HG03135 (cell line): Measurements from ENCODE around the gene FCAMR.

ENCODE experiments used
- ATAC-seq: cut with Tn5 transposase; IDR thresholded peaks from one replicate; pipeline ENCODE4 v1.9.1; 2021; ENCODE audit warnings: mild to moderate bottlenecking, moderate library complexity; ENCODE audit not compliant: unreplicated experiment

FCAMR gene

DNA sequence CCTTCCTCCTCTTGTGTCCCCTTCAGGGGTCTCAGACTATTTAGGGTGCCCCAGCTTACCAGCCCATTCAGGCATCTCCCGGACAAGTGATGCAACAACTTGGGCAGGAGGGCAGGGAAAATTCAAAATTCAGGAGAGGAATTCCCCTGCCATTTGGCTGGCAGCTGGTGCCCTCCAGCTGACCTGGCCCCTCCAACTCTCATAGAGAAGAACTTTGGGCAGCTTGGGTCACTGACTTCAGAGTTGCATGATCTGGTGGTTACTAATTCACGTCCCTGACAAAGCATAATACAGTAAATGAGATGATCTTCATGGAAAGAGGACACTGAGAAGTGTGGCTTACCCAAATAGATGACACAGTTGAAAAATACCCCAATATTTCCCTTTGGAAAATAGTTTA, at the start of gene FCAMR:
FCAMR (minus strand) TSS at position 15 of the 400 bp plus-strand sequence. CDS start 335 bp downstream, outside the sequence.
- no peak for ATAC-seq

- ATAC-seq, result no peak
Measured at GRCh38 chr1:207019661-207020060, 49.4 kb upstream of the FCAMR start.

GRCh38 chr1:207019161-207019560, 48.9 kb upstream of the FCAMR start:
- ATAC-seq, result no peak

GRCh38 chr1:207018707-207019106, 48.4 kb upstream of the FCAMR start:
- ATAC-seq, result no peak

DNA sequence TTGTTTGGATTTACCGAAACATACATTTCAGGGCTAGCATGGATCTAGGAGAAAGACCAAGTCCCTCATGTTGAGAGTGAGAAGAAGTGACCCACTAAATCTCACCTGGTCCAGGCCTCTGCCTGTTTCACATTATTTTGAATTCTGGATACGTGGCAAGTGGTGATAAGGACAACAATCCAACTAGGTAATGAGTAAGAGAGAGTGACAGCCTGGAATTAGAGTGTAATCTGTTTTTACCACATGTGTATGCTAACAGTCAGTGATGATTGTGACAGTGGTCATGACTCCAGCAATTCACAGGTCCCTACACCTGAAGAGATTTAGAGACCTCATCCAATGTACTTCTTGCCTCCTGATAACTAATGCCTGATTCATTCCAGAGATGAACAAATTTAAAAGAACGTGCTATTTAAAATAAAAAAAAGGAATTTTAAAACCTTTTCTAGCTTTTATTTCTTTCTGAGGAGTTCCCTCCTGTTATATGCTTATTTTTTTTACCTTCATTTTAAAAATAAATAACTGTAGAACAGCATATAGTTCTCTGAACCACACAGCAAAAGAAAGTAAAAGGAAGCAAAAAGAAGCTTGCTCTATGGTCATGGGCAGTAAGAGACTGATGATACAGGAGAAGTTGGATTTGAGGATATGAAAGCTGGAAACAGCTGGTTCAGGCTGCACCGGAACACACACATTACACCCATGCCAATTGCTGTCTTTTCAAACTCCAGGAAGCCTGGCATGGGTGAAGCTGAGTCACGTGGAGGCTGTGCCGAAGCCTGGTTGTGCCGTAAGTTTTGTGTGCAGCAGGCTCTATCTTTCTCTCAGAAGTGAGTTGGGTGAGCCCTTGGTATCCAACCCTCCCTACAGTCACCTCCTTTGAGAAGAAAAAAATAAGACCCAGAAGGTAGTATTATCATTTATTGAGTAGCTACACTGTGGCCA, 47.6 kb upstream of the FCAMR start:
- no peak for ATAC-seq

GRCh38 chr1:207015791-207016190, 45.5 kb upstream of the FCAMR start:
- no peak for ATAC-seq

GRCh38 chr1:207014728-207015127, 44.5 kb upstream of the FCAMR start:
- no peak for ATAC-seq

GRCh38 chr1:207013321-207014085, 43.2 kb upstream of the FCAMR start:
- ATAC-seq, result no peak

- no peak for ATAC-seq
Measured at GRCh38 chr1:207010726-207011125, 40.5 kb upstream of the FCAMR start.

GRCh38 chr1:207009945-207010344, 39.7 kb upstream of the FCAMR start:
- no peak for ATAC-seq

GRCh38 chr1:207009182-207009850, 39.1 kb upstream of the FCAMR start:
- ATAC-seq, result no peak

DNA sequence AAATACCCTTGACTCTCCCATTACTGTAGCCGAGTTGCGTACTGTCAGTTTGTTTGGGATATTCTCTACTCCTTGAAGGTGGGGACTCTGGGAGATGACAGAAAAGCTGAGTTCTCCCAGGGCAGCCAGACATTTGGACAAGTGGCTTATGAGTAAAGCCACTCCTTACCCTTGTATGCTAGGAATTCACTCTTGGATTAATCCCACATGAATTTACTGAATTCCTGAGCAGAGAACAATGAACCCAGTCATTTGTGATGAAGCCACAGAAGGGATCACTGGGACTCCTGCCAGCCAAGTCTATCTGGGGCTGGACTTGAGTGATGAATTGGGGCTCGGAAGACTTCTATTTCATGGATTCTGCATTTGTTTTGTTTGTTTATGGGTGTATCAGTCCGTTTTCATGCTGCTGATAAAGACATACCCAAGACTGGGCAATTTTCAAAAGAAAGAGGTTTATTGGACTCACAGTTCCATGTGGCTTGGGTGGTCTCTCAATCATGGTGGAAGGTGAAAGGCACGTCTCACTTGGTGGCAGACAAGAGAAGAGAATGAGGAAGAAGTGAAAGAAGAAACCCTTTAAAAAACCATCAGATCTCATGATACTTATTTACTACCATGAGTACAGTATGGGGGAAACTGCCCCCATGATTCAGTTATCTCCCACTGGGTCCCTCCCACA, 37.2 kb upstream of the FCAMR start:
- ATAC-seq, result no peak

DNA sequence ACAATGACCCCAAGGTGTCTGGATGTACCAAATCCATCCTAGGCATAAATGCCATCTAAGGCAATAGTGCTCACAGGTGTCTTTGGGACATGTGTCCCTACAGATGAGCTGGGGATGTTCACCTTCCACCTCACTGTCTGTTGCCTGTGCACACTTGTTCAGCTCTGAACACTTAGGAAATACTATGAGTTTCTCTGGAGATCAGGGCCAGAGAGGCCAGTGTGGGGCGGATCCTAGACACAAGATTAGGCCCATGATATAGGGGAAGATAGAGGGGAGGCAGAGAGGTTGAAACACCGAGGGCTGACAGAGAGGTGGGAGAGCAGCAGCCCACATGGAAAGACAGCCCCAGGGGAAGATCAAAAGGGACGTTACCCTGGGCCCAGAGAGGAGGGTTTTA, 36.7 kb upstream of the FCAMR start:
- ATAC-seq, result no peak

DNA sequence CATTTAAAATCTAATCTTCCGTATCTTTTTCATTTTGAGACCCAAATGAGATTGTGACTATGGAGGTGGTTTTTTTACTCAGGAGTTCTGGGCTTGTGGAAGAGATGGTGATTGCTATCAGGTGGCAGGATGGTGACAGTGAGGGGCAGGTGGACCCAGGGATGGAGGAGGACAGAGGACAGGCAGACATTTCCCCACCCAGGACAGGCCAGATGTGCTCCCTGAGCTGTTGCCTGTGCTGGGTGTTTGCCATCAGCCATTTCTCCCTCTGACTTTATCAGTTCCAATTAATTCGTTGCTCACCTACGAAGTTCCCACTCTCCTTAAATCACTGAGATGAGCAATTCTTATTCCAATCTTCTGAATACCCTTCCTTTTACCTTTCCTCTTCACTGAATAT, 35.8 kb upstream of the FCAMR start:
- ATAC-seq, result no peak

DNA sequence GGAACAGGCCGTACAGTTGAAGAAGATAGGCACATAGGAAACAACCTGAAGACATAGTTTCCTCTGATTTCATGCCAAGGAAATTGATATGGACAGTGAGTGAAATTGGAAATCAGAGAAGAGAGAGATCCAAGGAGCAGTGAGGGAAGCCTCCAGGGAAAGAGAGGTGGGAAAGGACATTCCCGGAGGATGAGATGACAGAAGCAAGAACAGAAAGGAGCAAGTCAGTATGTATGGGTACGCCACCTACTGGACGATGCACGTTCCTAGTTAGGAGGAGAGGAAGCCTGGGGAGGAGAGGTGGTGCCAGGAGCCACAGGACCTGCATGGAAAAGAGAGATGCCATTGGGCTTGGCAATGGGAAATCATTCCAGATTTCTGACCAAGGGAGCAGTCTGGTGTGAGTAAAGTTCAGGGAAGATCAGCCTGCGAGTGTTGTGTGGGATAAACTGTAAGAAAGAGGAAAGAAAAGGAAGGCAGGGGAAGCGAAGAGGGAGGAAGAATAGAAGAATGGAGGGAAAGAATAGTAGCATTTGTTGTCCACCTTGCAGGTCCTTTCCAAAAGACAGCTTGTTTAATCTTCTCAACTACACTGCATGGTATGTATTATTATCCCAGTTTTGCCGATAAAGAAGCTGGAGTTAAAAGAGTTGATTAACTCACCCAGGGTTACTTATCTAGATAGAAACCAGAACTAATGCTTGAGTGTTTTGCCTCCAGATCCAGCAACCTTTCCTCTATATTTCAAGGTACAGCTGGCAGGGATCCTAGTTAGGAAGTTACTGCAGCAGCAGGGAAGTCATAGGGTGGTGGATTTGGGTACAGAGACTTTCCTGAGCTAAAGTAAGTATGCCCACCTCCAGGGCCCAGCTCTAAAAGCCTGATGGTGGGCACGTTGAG, 34.9 kb upstream of the FCAMR start:
- ATAC-seq, result no peak

DNA sequence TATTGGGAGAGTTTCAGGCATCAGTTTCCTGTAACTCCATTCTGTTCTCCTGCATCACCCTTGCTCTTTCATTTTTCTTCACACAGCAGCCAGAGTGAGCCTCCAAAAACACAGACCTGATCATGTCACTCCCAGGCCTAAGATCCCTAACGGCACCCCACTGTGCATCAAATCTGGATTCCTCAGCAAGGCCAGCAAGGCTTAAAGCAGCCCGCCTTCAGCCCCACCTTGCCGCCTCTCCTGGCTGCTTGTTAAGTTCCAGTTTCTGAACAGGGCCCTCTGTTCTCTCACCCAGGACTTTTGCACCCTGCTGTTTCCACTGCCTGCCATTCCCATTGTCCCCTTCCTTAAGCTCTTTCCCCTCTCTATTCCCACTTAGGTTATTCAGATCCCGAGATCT, 33.0 kb upstream of the FCAMR start:
- ATAC-seq, result no peak

- no peak for ATAC-seq
Measured at GRCh38 chr1:207002724-207003146, 32.5 kb upstream of the FCAMR start.

GRCh38 chr1:207001492-207002245, 31.4 kb upstream of the FCAMR start:
- no peak for ATAC-seq

- ATAC-seq, result no peak
Measured at GRCh38 chr1:207000651-207001291, 30.5 kb upstream of the FCAMR start.
